ENCODE results near the gene PLPP2.

The PLPP2 gene

GRCh38 chr19:313988-314815 lies 23.0 kb upstream of the PLPP2 start:
- DNase-seq (ENCODE audit: low read depth): no peak

DNA sequence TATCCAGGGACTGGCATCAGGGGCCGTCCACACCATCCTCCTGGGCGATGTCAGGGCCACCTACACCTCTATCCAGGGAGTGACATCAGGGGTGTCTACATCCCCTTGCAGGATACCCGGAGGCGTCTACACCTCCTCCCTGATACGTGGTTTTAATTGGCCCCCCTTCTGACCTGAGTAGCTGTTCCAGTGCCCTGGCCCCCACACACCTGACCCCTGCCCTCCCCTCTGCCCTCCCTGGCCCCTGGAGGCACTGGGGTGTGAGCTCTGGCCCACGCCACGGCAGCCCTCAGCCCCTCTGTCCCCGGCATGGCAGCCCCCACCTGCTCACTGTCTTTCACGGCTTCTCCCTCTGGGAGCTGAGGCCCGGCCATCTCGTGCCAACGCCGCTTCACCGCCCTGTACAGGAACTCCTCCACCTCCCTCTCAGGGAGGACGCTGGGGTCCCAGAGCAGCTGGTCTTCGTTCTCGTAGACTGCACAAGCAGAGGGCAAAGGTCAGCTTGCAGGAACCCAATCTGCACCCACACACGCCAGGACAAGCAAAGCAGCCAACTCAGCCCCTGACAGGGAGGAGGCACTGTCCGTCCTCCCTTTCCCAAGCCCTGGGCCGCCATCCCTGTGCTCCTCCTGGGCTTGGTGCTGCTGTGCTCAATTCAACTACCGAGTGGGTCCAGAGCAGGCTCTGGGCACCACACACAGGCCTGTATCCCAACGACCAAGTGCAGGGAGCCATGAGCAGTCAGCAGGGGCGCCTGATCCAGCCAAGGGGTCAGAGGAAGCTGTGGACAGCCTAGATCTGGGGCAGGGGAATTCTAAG lies 22.2 kb upstream of the PLPP2 start:
- DNase-seq (ENCODE audit: low read depth): no peak

DNA sequence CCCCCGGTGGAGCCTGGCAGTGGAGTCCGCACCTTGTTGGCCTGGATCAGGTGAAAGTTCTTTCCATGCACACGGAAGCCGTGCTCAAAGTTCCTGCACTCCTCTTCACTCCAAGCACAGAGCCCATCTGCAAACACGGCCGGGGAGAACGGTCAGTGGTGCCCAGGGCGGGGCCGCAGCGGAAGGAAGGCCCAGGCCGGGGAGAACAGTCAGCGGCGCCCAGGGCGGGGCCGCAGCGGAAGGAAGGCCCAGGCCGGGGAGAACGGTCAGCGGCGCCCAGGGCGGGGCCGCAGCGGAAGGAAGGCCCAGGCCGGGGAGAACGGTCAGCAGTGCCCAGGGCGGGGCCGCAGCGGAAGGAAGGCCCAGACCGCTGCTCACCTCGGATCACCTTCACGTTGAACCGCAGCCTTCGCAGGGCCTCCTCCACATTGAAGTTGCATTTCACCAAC lies 20.6 kb upstream of the PLPP2 start:
- DNase-seq (ENCODE audit: low read depth): no peak

GRCh38 chr19:310781-311496 lies 19.7 kb upstream of the PLPP2 start:
- DNase-seq (ENCODE audit: low read depth): no peak

GRCh38 chr19:310141-310651 lies 19.0 kb upstream of the PLPP2 start:
- DNase-seq (ENCODE audit: low read depth): no peak

GRCh38 chr19:309206-309565 lies 18.0 kb upstream of the PLPP2 start:
- DNase-seq (ENCODE audit: low read depth): no peak

DNA sequence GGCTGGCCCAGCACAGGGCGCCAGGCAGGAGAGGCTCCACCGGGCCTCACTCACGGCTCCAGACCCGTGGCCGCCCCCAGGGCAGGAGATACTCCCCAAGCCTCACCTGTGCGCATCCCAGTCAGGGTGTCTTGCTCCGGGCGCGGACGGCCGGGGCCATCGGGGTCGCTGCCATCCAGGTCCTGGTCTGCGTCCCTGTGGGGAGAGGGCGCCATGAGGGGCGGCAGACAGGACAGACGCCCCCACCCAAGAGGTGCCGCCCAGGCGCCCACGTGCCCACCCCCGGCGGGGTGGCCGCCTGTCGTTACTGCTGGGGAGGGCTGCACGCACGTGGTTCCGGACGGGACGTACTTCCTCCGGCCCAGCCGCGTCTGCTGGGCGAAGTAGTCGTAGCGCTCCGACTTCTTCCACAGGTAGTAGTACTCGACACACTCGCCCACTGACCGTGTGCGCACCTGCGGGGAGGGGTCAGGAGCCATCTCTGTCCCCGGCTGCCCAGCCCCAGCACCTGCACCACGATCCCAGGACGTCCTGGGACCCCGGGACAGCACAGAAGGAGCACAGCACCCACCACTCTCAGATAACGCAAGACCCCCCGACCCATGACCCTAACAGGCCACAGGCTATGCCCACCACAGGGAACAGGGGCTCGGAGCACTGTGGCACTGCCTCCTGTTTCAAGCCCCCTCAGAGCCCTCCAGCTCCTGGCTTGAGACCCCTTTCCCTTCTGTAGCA lies 17.4 kb upstream of the PLPP2 start:
- no peak for DNase-seq (ENCODE audit: low read depth)

- DNase-seq (ENCODE audit: low read depth): no peak
These were observed 16.7 kb upstream of the PLPP2 start for GRCh38 chr19:307793-308420.

DNA sequence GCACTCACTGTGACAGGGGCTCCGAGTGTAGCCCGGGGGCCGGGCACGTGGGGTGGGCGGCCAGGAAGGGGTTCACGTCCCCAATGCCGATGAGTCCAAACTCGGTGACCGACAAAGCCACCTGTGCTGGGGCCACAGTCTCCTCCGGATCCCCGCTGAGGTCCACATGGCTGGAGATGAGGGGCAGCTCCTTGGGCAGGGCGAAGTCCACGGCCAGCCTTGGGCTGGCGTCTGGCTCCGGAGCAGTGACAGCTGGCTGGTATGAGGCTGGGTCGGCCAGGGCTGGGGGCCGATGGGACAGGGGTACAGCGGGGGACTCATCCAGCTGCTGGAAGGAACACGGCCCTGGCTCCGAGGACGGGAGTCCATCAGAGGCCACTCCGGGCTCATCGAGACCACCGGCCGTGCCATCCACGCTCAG lies 15.9 kb upstream of the PLPP2 start:
- DNase-seq (ENCODE audit: low read depth): no peak

DNA sequence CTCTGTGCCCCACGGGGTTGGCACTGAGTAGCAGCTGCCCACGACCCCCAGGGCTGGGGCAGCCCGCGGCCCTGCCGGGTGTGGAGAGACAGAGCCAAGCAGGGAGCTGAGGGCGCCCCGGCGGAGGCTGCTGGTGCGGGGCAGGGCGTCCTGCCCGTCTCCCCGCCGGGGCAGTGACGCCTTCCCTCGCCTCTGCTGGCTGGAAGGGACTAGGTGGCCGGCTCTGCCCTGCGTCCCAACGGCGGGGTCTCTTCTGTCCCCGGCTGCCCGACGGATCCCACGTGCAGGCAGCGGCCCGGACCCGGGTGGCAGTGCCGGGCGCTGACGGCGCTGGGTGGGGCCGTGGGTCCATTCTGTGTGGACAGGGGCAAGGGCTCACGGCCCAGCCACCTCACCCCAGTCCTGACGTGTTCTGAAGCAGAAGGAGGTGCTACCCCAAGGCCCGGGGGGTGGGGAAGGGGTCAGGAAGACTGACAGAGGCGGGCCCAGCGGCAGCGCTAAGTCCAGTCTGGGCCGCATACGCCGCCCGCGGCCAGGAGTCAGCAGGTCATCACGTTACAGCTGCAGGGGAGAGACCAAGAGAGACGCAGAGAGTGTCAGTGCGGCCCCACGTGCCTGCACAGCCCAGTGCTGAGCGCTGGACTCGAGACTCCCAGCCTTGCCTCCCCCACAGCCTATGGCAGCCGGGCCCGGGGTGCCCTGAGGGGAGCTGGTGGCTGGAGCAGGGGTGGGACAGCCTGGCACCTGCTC lies 15.1 kb upstream of the PLPP2 start:
- no peak for DNase-seq (ENCODE audit: low read depth)

DNA sequence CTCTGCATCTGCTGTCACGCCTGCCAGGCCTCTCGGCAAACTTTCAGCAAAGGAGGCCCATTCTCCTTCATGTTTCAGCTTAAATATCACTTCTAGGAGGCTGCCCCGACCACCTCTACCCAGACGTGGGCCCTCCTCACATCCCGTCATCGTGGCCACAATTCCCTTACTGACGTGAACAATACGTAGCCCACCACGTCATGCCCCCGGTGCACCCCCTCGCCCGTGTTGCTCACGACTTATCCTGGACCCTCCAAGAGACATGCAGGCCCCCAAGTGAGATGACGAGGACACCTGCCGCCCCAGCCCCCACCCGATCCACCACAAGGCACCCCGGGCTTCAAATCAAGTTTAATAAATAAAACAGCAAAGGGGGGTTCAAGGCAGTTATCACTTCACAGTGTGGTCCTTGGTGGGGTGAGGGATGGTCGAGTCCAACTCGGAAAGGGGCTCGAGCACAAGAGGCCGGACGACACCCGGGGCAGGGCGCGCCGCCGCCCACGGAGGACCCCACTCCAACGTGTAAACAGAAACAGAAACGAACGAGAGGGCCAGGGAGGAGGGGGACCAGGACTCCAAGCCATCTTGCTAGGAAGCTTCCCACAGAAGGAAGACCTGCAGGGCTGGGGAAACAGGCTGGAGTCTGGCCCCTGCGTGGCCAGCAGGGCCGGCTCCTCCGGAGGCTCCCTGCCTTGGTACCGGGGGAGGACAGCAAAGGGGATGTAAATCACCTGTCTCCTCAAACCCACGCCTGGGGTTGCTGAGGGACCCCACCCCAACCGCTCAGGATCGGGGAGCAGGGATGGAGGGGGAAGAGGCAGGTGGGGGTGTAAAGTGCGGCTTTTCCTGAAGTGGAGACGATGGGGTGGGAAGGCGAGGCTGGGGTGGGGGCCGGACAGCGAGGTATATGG lies 14.3 kb upstream of the PLPP2 start:
- DNase-seq (ENCODE audit: low read depth): no peak

GRCh38 chr19:296476-297225 lies 5.4 kb upstream of the PLPP2 start:
- DNase-seq (ENCODE audit: low read depth): no peak

- no peak for DNase-seq (ENCODE audit: low read depth)
These were observed 4.6 kb upstream of the PLPP2 start for GRCh38 chr19:295687-296370.

DNA sequence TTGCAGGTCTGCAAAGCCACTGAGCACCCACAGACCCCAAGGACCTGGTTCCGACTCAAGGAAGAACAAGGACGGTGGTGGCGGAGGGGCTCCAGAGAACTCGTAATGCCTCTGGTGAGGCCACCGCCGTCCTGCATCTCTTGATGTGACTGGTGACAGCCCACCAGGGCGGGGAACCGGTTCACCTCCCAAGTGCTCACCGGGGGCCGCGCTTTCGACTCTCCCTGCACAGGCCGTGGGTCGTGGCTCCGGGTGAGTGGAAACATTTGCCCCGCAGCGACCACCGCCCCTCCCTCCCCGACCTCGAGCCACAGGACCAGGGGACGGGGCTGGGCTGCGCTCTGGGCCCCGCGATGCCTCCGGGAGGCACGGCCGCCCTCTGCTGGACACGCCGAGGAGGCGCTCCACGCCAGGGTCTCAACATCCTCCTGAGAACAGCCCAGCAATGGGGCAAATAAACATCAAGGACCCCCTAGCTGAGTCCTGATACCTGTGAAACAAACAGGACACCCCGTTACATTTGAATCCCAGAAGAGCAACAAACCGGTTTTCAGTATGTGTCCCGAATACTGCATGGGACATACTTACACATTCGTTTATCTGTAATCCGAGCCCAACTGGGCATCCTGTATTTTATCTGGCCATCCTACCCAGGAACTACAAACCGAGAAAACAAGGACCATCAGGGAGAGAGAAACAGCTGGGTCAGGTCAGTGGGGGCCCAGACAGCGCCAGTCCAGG lies 3.9 kb upstream of the PLPP2 start:
- DNase-seq (ENCODE audit: low read depth): peak; percentile 18

DNA sequence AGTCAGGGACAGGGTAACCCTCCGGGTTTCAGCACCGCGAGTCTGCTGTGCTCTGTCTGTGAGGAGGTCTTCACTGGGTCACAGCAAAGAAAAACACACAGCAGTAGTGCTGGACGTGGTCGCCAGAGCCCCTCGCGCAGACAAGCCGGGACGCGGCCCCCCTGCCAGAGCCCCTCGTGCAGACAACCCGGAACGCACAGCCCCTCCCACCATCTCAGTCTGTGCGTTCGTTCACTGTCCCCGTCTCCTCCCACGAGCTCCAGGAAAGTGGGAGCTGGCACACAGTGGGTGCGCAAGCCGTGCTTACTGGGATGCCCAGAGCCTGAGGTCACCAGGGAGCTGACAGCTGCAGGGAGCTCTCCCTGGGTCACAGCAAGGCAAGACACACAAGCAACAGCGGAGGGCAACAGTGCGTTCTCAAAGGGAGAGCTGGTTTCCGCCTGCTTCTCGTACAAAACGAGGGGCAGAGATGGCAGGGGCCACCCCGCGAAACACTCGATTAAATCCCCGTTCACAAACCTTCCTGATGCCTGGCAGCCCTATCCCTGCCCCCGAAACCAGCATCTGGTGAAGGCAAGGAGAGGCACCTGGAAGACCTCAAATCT lies 3.2 kb upstream of the PLPP2 start:
- DNase-seq (ENCODE audit: low read depth): no peak

DNA sequence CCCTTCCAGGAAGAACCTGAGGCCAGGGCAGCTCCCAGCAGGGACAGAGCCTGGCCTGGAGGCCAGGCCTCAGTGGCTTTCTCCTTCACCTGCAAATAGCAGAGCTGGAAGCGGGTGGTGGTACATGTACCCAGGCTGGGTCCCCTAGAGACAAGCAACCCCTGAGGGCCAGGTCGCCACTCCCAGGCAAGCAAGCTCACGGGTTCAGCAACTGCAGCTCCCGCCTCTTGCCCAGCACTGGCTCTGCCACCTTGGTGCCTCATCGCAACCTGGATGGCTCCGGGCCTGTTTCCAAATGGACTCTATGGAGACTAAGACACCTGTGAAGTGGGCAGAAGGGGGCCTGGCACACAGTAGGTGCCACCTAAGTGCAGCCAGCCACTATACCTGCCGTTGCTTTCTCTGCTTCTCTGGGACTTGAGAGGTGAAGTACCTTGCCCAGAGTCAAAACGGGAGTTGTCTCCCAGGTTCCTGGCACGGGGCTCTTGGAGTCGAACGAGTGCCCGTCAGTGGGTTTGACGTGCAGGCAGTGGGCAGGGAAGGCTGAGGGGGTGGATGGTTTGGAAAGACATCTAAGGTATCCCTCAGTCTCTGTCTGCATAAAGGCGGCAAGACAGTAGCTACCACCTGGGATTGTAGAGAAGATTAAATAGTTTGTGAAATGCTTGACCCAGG lies 2.4 kb upstream of the PLPP2 start:
- DNase-seq (ENCODE audit: low read depth): no peak

Data from stimulated activated CD8-positive, alpha-beta memory T cell treated with anti-CD3 and anti-CD28 coated beads, Interleukin-12 subunit alpha, Interleukin-12 subunit beta, amount 100 ng/mL, for 1 hour (primary cell).